ENCODE measurements around the gene CEP85.
A peak's percentile ranks its signal among the peaks of the same experiment; 100 is the strongest.

Gene CEP85

GRCh38 chr1:26278303-26278702, 44.3 kb downstream of the CEP85 start:
- no peak for DNase-seq (ENCODE audit: low spot score)
- Mint-ChIP-seq H3K36me3 (ENCODE audit: low read depth) (peaks cover 68% of the 10 kb centered on the region), H3K4me3 (peak overlapping the region; percentile 85), H3K27ac (peak overlapping the region; percentile 96), H3K9me3 (no peaks in the 10 kb centered on the region), H3K4me1 (ENCODE audit: low read depth) (peaks cover 64% of the 10 kb centered on the region), H3K27me3 (ENCODE audit: low read depth) (no peaks in the 10 kb centered on the region)

DNA sequence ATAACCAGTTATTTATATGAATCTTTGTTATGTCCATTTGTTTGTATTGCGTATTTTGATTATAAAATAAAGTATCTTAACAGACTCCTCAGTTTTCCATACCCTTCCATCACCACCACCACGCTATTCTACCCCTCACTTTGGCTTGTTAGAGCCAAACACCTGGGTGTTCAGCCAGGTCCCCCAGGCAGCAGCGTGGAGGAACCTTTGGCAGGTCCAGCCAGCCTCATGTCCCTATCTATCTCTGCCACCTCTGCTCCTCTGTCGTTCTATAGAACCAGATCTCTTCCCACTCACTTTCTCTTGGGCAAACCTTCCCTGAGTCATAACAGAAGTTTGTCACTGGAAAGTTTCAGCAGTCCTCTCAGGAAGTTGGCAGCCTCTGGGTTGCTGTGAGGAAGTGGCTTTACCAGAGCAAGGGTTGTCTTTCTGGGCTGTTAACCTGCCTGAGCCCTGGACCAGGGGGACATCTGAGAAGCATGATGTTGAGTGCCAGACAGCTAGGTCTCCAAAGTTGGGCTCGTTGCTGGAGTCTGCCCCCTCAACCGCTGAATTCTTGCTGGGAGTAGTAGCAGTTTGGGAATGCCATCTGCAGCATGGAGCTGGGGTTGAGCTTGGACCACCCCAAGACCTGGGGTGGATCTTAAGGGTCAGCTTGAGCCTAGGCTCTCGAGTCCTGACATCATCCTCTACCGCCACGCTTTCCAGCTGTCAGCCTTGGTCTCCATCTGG, 44.9 kb downstream of the CEP85 start:
- Mint-ChIP-seq H3K27me3 (ENCODE audit: low read depth) (no peaks in the 10 kb centered on the region), H3K4me3 (peak overlapping the region; percentile 85), H3K4me1 (ENCODE audit: low read depth) (peaks cover 70% of the 10 kb centered on the region), H3K9me3 (no peaks in the 10 kb centered on the region), H3K27ac (peak overlapping the region; percentile 95), H3K36me3 (ENCODE audit: low read depth) (peaks cover 73% of the 10 kb centered on the region)
- peak; percentile 67 for DNase-seq (ENCODE audit: low spot score)

DNA sequence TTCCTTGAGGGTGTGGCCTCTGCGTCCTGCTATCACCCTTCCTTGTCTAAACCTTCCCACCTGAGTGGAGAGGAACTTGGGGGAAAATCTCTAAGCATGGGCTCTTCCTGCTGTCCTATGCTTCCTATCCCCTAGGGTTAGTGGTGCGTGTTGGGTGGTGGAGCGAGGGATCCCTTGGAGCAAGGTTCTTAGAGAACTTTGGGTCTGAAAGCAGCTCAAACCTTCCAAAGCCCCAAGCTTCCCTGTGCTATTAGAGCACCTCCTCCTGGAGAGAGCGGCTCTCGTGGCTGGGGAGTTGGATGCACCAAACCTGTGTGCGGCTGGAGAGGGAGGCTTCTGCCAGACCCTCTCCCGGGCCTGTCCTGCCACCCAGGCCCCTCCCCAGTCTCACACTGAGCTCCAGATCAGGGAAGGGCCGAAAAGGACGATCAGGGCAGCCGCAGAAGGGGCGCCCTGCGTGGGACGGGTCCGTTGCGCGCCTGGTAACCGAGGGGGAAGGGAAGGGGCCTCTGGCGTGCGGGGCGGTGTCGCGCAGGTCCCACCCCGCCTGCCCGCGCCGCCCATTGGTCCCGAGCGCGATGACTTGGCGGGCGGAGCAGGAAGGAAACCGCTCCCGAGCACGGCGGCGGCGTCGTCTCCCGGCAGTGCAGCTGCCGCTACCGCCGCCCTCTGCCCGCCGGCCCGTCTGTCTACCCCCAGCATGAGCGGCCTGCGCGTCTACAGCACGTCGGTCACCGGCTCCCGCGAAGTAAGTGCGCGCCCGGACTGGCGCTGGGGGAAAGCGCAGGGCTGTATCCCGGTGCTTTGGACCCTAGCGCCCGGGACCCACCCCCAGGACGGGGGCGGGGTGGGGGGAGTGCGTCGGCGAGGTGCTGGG, 45.7 kb downstream of the CEP85 start, which contains the start of gene SH3BGRL3:
Gene SH3BGRL3 (plus strand): TSS at position 631 of the 877 bp plus-strand sequence. CDS start 70 bp downstream, at position 701.
- DNase-seq (ENCODE audit: low spot score) = peak; percentile 88
- H3K9me3 Mint-ChIP-seq = no peaks in the 10 kb centered on the region
- peak within 1 kb of the TSS; percentile 85 for H3K4me3 Mint-ChIP-seq
- peaks cover 71% of the 10 kb centered on the region for H3K36me3 Mint-ChIP-seq (ENCODE audit: low read depth)
- H3K27me3 Mint-ChIP-seq (ENCODE audit: low read depth) = no peaks in the 10 kb centered on the region
- peak within 1 kb of the TSS; percentile 95 for H3K27ac Mint-ChIP-seq
- H3K4me1 Mint-ChIP-seq (ENCODE audit: low read depth) = peaks cover 73% of the 10 kb centered on the region

- Mint-ChIP-seq H3K9me3 (no peaks in the 10 kb centered on the region), H3K4me3 (peak overlapping the region; percentile 85), H3K27me3 (ENCODE audit: low read depth) (no peaks in the 10 kb centered on the region), H3K4me1 (ENCODE audit: low read depth) (peaks cover 79% of the 10 kb centered on the region), H3K27ac (peak overlapping the region; percentile 93), H3K36me3 (ENCODE audit: low read depth) (peaks cover 75% of the 10 kb centered on the region)
- no peak for DNase-seq (ENCODE audit: low spot score)
These were observed 46.5 kb downstream of the CEP85 start for GRCh38 chr1:26280333-26281042.

GRCh38 chr1:26281091-26281958, 47.3 kb downstream of the CEP85 start:
- peaks cover 80% of the 10 kb centered on the region for H3K4me1 Mint-ChIP-seq (ENCODE audit: low read depth)
- H3K27me3 Mint-ChIP-seq (ENCODE audit: low read depth) = no peaks in the 10 kb centered on the region
- DNase-seq (ENCODE audit: low spot score) = no peak
- H3K4me3 Mint-ChIP-seq = peak overlapping the region; percentile 85
- H3K27ac Mint-ChIP-seq = peak overlapping the region; percentile 73
- H3K9me3 Mint-ChIP-seq = no peaks in the 10 kb centered on the region
- H3K36me3 Mint-ChIP-seq (ENCODE audit: low read depth) = peaks cover 72% of the 10 kb centered on the region

- Mint-ChIP-seq H3K9me3 (no peaks in the 10 kb centered on the region), H3K4me1 (ENCODE audit: low read depth) (peaks cover 78% of the 10 kb centered on the region), H3K4me3 (peak overlapping the region; percentile 88), H3K27ac (peak overlapping the region; percentile 73), H3K36me3 (ENCODE audit: low read depth) (peaks cover 66% of the 10 kb centered on the region), H3K27me3 (ENCODE audit: low read depth) (no peaks in the 10 kb centered on the region)
- no peak for DNase-seq (ENCODE audit: low spot score)
These were observed 48.0 kb downstream of the CEP85 start for GRCh38 chr1:26281971-26282370.

DNA sequence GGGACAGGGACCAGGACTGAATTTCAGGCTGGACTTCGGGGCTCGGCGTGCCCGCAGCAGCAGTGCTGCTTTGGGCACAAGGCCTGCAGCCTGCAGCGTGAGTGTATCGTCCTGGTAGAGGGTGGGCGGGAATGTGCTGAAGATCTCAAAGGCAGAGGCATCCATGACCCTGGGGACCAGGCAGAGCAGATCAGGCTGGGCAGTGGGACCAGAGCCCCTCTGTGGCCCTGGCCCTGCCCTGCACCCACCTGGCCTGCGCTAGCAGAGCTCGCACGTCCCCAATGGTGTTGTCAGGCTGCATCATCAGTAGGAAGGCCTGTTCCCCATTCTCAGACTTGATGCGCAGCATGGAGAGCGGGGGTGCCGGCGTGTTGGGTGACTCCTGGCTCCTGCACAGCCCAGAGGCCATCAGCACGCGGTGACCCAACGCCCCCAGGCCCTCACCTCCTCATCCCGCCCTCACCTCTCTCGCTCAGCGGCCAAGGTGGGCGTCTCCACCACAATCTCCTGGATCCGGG, 48.5 kb downstream of the CEP85 start:
- peak overlapping the region; percentile 97 for H3K27ac Mint-ChIP-seq
- H3K4me3 Mint-ChIP-seq = peak overlapping the region; percentile 88
- DNase-seq (ENCODE audit: low spot score) = no peak
- no peaks in the 10 kb centered on the region for H3K27me3 Mint-ChIP-seq (ENCODE audit: low read depth)
- H3K4me1 Mint-ChIP-seq (ENCODE audit: low read depth) = peaks cover 78% of the 10 kb centered on the region
- H3K36me3 Mint-ChIP-seq (ENCODE audit: low read depth) = peaks cover 62% of the 10 kb centered on the region
- H3K9me3 Mint-ChIP-seq = no peaks in the 10 kb centered on the region

DNA sequence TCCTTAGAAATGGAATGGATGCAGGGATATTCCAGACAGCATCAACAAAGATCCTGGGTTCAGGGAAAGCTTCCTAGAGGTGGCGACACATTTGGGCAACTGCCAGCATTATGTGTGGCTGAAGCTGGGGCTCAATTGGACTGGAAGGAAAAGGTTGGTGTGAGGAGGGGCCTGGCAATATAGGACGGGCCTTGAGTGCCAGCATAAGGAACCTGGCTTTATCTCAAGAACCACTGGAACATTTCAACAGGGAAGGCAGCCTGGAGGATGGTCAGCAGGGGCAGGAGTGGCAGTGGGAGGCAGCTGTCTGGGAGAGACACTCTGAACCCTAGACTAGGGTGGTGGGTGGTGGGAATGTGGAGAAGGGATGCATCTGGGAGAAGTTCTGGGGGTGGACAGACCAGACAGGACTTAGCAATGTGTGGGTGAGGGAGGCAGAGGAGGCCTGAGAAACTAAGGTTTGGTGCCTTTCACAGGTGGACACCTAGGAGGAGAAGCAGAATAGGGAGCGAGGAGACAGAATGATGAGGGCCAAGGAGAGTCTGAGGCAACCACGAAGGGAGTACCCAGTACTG, 49.4 kb downstream of the CEP85 start:
- no peaks in the 10 kb centered on the region for H3K9me3 Mint-ChIP-seq
- peaks cover 78% of the 10 kb centered on the region for H3K4me1 Mint-ChIP-seq (ENCODE audit: low read depth)
- H3K27me3 Mint-ChIP-seq (ENCODE audit: low read depth) = no peaks in the 10 kb centered on the region
- H3K4me3 Mint-ChIP-seq = peak overlapping the region; percentile 88
- H3K36me3 Mint-ChIP-seq (ENCODE audit: low read depth) = peaks cover 53% of the 10 kb centered on the region
- peak overlapping the region; percentile 97 for H3K27ac Mint-ChIP-seq
- DNase-seq (ENCODE audit: low spot score) = no peak

DNA sequence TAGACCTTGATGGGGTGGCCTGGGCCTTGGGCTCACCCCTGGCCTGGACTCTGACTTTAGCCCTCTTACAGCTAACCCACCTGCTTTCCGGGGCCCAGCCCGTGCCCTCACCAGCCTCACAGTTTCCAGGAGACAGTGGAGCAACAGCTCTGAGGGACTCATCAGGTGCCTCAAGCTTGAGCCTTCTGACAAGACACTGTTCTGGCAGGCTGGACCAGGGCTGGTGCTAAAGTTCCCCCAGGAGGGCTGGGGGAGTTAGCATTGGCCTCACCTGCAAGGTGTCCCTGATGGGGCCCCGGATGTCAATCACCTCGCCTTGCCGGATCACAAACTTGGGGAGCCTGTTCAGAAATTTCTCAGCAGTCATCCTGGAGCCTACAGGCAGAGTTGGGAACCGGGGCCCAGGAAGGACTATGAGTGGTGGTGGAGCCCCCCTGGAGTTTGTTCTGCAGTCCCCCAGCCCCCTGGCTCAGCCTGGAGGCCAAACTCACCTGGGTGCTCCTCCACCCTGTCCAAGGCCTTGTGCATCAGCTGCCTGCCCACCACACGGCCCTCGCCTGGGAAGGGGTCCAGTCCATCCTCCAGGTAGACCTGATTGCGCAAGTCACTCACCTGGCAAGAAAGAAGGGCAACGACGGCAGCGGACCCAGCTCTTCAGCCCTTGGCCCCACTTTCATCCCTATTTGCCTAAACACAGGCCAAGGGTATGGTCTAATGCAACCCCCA, 50.0 kb downstream of the CEP85 start:
- Mint-ChIP-seq H3K36me3 (ENCODE audit: low read depth) (peaks cover 48% of the 10 kb centered on the region), H3K27me3 (ENCODE audit: low read depth) (no peaks in the 10 kb centered on the region), H3K9me3 (no peaks in the 10 kb centered on the region), H3K4me1 (ENCODE audit: low read depth) (peaks cover 78% of the 10 kb centered on the region), H3K4me3 (peak overlapping the region; percentile 88), H3K27ac (peak overlapping the region; percentile 97)
- no peak for DNase-seq (ENCODE audit: low spot score)

DNA sequence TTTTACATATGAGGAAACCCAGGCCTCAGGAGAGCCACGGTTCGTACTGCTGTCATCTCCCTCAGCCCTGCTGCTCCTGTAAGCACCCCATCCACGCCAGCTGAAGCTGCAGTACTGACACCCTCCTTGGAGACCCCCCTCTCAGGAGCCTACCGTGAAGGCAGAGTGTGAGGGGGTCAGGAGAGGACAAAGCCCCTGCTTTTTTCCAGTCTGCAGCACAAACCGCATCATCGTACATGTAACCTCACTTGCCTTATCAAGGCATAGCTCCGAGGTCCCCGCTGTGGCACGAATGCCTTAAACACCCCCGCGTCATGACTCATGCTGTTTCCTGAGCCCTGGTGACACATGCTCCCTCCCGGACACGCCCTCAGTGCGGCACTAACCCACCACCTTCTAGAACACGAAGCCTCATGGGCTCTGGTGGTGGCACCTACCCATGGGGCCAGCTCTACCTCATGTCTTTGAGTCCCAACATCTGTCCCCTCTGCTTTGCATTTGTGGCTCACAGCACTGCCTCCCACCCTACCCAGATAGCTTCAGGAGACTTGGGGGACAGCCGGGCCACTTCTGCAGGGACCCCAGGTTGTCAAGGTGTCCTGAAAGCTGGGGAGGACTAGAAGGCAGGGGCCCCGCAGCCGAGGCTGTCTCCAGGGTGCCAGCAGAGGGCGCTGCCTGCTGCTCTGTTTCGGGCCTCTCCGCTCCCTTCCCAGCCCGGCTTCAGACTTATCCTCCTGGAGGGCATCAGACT, 50.8 kb downstream of the CEP85 start:
- Mint-ChIP-seq H3K27ac (peak overlapping the region; percentile 97), H3K27me3 (ENCODE audit: low read depth) (no peaks in the 10 kb centered on the region), H3K9me3 (no peaks in the 10 kb centered on the region), H3K4me1 (ENCODE audit: low read depth) (peaks cover 81% of the 10 kb centered on the region), H3K4me3 (peak overlapping the region; percentile 88), H3K36me3 (ENCODE audit: low read depth) (peaks cover 43% of the 10 kb centered on the region)
- peak; percentile 97 for DNase-seq (ENCODE audit: low spot score)

DNA sequence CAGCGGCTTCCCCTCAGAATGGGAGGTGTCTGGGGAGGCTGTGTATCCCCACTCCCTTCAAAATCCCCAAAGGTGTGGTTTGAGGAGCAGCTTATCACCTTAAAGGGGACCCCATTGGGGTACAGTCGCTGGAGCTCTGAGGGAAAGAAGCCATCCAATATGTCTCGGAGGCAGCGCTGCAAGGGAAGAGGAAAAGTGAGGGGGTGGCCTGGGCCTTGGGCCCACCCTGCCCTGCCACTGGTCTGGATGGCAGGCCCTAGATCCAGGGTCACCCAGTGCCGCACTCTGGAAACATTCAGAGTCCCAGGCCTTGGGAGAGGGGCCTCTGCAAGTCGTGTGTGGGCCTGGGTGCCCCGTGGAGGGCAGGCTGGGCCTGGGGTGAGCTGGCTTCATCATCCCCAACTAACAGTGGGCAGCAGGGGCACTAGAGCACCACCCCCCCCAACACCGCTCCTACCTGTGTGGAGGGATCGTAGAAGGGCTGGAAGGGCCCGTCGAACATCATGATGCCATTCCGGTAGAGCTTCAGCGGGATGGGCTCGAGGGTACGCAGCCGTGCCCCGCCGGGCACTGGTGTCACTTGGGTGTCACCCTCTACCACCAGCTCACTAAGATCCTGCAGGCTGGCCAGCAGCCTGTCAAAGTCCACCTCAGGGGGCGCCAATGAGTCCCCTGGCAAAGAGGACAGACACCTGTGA, 51.5 kb downstream of the CEP85 start:
- H3K36me3 Mint-ChIP-seq (ENCODE audit: low read depth) = peaks cover 43% of the 10 kb centered on the region
- no peak for DNase-seq (ENCODE audit: low spot score)
- H3K4me1 Mint-ChIP-seq (ENCODE audit: low read depth) = peaks cover 89% of the 10 kb centered on the region
- peak overlapping the region; percentile 97 for H3K27ac Mint-ChIP-seq
- no peaks in the 10 kb centered on the region for H3K27me3 Mint-ChIP-seq (ENCODE audit: low read depth)
- H3K9me3 Mint-ChIP-seq = no peaks in the 10 kb centered on the region
- H3K4me3 Mint-ChIP-seq = peak overlapping the region; percentile 88
